Vagina (tissue), 2 donors: ENCODE measurements around the gene PPP2R2D.

Source experiments
- CTCF ChIP-seq, 3 experiments: fragments of 450-650 bp in 2 of 3; fragments of 200-600 bp in 1 of 3; sonication (generic) in 1 of 3; IDR thresholded peaks; one replicate each; pipeline ENCODE4 v1.5.1; 2017 to 2019; ENCODE audit warnings: antibody characterized with exemption in 3 of 3, mild to moderate bottlenecking in 2 of 3, moderate library complexity in 2 of 3
- POLR2A ChIP-seq, 2 donors: fragments of 450-650 bp; IDR thresholded peaks; one replicate each; pipeline ENCODE4 v1.6.1; 2017; ENCODE audit warnings: antibody characterized with exemption in 2 of 2, mild to moderate bottlenecking in 2 of 2, moderate library complexity in 2 of 2
- POLR2AphosphoS5 ChIP-seq, 2 donors: sonication (generic); formaldehyde crosslinking; IDR thresholded peaks; one replicate each; pipeline ENCODE4 v1.9.0; 2017; ENCODE audit warnings: antibody characterized with exemption in 2 of 2, mild to moderate bottlenecking in 2 of 2, low read depth in 1 of 2; ENCODE audit not compliant: insufficient read depth in 1 of 2

- TF ChIP-seq POLR2A (IDR thresholded peaks at IDR 0.05) (no peak), CTCF (IDR thresholded peaks at IDR 0.05) (no peak), POLR2AphosphoS5 (IDR thresholded peaks at IDR 0.05; ENCODE audit: insufficient read depth in 1 of 2, low read depth in 1 of 2) (no peak)
Observed at GRCh38 chr10:131925011-131925649, 24.3 kb downstream of the PPP2R2D start.
